HG02970 (cell line): ENCODE results near the gene ALG2.

ENCODE experiments used
- ATAC-seq: cut with Tn5 transposase; IDR thresholded peaks from one replicate; pipeline ENCODE4 v1.9.1; 2021; ENCODE audit warnings: mild to moderate bottlenecking, moderate library complexity, moderate number of reproducible peaks; ENCODE audit not compliant: unreplicated experiment, low FRiP score

ALG2 gene, protein sequence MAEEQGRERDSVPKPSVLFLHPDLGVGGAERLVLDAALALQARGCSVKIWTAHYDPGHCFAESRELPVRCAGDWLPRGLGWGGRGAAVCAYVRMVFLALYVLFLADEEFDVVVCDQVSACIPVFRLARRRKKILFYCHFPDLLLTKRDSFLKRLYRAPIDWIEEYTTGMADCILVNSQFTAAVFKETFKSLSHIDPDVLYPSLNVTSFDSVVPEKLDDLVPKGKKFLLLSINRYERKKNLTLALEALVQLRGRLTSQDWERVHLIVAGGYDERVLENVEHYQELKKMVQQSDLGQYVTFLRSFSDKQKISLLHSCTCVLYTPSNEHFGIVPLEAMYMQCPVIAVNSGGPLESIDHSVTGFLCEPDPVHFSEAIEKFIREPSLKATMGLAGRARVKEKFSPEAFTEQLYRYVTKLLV

DNA sequence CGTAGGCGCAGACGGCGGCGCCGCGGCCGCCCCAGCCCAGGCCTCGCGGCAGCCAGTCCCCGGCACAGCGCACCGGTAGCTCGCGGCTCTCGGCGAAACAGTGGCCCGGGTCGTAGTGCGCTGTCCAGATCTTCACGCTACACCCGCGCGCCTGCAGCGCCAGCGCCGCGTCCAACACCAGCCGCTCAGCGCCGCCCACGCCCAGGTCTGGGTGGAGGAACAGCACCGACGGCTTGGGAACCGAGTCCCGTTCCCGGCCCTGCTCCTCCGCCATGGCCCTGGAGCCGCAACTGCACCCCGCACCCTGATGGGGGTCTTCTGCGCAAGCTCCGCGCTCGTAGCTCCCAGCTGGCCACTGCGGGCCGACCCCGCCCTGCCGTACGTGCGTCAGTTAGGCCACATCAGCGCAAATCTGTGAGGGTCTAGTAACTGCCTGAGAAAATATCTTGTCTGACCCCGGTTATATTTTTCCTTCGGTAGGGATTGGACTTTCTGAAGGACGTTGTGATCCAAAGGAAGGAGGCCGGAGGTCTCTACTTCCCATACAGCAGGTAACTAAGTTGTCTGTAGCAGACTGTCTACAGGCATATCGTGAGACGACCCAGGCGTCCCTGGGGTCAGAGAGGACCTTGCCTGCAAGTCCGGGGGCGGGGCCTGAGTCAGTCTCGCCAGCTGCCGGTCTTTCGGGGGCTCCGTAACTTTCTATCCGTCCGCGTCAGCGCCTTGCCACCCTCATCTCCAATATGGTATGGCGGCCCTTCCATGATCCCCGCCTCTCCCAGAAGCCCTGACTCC, at the start of gene ALG2, which contains the start of gene SEC61B:
Gene ALG2, minus strand, starts transcription at position 322 of the 795 bp plus-strand sequence. Its CDS starts 48 bp downstream, at position 274.
Gene SEC61B, plus strand, starts transcription at position 662 of the 795 bp plus-strand sequence. Its CDS starts 82 bp downstream, at position 744.
- ATAC-seq: peak; percentile 85

GRCh38 chr9:99270491-99270890, 48.7 kb upstream of the ALG2 start:
- ATAC-seq: no peak

- no peak for ATAC-seq
These were observed 47.7 kb upstream of the ALG2 start for GRCh38 chr9:99269416-99269815.

DNA sequence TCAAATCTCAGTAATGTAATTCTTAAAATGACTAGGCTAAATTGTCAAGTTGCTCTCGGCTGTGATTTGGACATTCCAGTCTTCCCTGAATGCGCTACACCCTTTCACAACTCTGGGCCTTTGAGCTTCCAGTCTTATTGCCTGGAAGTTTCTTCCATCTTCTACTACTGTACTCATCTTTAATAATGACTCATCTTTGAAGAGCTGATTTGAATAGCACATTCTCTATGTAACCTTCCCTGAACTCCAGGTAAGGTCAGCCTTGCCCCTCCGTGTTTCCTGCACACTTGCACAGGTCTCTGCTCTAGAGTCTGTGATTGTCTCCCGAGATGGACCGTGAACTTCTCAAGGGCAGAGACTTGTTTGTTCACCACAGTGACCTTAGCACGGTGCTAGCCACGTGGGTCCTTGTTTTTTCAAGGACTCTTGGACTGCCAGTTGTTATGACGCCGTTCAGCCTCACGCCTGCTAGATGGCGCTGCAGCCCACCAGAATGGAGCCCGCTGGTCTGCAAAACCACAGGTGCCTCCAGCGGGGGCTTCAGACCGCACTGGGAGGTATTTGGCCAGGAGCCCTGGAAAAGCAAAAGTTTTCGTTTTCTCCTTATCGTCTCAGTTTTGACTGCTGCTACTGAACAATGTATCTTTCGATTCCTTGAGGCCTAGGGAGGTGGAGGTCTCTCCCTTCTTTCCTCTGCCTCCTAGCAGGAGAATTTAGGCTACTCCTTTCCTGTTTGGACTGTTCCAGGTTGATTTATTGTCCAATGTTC, 44.7 kb upstream of the ALG2 start:
- ATAC-seq: no peak

DNA sequence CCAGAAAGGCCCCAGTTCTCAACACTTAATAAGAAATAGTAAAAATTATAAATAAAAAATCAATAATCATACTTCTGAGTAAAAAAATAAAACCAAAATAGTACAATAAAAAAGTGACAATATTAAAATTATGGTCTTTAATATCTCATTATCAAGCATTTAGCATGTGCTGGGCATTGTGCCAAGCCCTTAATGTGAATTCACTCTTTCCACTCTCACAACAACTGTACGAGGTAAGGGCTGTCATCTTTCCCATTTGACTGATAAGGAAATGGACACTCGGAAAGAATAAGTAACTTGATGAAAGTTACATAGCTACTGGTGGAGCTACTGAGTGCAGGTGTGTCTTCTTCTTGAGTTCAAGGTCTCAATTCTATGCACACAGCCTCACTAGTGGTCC, 43.9 kb upstream of the ALG2 start:
- no peak for ATAC-seq

- ATAC-seq: no peak
These were observed 42.4 kb upstream of the ALG2 start for GRCh38 chr9:99264070-99264680.

DNA sequence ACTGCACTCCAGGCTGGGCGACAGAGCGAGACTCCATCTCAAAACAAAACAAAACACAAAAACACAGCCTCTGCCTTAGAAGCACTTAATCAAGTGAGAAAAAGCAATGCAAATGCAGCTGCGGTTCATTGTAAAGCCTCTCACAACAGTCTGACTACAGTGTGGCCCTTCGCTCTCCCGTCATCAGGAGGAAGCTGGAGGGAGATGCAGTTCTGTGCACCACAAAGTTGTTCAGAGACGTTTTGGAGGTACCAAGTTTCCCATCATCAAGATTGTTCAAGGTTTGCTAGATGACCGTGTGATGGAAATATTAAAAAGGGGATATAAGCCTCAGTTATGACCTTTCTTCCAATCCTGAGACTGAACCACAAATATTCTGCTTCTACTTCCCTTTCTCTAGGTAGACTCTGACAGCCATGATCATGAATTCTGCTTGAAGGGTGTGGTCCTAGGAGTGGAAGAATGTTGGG, 41.2 kb upstream of the ALG2 start:
- ATAC-seq: no peak

DNA sequence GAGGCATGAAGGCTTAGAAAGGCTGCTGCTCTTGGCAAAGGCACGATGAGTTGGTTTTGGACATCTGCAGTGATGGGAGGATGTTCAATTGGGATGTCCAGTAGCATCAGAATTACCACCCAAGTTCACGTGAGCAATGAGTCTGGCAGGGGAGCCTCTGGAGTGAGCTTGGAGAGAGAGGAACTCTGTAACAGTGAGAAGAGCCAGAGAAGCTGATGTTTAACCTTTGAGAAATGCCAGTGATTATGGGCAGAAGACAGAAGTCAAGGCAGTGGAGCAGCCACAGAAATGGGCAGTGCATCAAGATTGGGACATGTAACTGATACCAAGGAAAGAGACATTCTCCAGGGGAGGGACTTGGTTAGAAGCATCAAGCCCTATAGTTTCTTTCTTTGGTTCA, 40.2 kb upstream of the ALG2 start:
- no peak for ATAC-seq

- ATAC-seq: no peak
These were observed 37.6 kb upstream of the ALG2 start for GRCh38 chr9:99259231-99259918.

DNA sequence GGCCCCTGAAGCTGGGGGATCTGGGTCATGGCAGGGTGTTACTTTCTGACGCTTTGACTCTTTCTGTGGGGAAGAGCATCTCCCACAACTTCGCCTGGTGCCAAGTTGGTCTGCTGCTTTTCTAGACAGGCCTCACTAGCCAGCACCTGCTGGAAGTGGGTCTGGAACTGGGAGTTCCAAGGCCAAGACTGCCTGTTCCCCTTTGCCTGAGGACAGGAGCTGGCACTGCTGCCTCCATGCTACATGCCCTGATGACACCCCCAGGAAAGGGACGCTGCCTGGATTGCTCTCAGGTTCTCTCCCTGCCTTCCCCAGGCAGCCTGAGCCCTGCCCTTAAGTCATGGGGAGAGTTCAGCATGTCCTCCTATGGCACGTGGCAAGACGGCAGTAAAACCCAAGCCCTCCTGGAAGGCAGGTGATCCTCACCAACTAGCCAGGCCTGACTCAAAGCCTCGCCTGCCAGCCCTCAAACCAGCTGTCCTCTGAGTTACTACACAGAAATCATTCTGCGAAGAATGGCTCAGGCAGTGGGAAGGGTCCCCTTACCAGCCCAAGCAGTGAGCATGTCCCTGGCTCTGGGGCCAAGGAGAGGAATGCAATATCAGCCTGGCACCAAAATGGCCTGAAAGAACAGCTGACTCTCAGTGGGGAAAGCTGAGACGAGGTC, 36.1 kb upstream of the ALG2 start:
- no peak for ATAC-seq

DNA sequence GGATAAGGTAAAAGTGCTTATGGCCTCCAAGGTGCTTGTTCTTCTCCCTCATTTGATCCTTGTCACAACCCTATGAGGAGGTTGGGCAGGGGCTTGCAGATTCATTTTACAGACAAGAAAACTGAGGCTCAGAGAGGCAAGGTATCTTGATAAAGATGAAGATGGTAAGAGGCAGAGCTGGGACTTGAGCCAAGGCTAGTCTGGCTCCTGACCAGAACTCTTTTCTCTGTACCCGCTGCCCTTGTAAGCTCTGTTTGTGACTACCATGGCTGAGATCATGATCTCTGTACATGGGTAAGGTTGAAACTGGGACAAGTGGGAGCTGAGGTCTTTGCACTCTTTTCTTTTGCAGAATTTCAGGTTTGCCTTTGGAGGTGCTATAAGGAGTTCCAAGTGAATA, 33.9 kb upstream of the ALG2 start:
- ATAC-seq: no peak

DNA sequence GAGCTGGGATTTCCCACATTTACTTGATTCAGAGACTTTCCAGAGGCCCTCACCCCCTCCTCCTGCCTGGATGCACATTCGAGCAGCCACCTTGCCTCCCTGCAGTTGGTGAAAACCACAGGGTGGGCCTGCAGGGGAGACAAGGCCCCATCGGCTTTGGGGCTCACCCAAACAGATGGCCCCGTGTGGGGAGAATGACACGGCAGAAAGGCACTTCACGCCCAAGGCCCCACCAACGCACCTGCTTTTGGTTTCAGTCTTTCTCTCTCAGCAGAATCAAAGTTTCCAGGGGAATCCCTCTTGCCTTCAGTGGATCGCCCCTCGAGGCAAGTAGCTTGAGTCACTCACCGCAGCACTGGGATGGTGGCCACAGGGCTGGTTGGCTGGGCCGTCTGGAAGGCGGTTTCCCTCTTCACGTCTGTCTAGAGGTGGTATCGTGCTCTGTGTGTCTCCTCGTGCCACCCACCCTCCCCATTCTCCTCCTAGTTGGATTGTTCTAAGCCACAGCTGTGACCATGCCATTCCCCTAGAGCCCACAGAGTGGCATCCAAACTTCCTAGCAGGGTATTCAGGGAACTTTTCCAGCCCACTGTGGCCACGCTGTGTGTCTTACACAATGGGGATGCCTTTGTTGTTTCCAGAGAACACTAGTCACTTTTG, 32.2 kb upstream of the ALG2 start:
- peak; percentile 72 for ATAC-seq

GRCh38 chr9:99253134-99253533, 31.4 kb upstream of the ALG2 start:
- peak; percentile 24 for ATAC-seq

DNA sequence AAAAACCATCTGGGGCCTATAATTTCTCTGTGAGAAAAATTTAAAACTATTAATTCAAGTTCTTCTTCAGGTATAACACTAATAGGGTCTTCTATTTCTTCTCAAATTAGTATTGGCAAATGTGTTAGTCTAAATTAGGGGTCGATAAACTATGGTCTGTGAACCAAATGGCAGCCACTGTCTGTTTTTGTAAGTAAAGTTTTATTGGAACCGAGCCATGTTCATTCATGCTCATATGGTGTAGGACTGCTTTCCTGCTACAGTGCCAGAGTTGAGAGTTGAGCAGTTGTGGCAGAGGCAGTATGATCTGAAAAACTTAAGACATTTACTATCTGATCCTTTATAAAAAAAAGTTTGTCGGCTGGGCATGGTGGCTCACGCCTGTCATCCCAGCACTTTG, 29.4 kb upstream of the ALG2 start:
- no peak for ATAC-seq

- no peak for ATAC-seq
These were observed 27.9 kb upstream of the ALG2 start for GRCh38 chr9:99249619-99250018.

DNA sequence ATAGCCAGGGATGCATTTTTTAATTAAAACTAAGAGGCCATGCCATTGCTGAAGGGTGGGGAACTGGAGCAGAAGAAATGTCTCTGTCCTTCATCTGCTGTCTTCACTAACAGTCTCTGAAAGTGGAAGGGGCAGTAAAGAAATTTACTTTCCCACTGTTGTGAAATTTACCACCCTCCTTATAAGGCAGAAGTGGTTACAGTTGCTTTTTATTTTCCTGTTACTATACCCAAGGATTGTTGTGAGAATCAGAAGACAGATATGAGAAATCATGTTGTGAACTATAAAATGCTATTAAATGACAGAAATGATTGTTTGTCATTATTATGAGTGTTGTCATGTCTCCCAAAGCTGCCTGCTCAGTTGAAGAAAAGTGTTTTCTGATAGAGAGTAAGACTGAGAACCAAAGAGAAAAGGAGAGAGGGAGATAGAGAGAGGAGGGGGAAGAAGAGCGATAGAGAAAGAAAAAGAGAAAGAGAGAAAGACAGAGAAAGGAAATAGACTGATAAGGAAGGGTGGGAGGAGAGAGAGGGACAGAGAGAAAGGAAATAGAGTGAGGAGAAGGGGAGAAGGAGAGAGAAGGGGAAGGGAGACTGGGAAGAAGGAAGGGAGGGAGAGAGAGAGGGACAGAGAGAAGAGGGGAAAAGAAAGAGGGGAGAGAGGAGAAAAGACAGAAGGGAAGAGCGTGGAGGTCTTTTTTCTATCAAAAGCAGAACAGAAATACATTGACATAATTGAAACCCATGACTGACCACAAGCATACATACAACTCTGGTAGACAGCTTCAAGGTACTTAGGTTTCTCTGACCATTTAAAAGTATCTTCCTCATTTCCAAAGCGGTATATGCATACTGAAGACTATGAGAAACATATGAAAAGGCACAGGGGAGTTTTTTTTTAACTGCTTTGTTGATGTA, 22.9 kb upstream of the ALG2 start:
- ATAC-seq: peak; percentile 75

GRCh38 chr9:99241106-99241505, 19.4 kb upstream of the ALG2 start:
- no peak for ATAC-seq
